ENCODE results near the gene SPECC1. TPM values are rescaled to one million over a fixed set of nuclear protein-coding genes. Genes with fewer than 3 reads are reported as not detected.
"Not testable (repeated sequence)": the region's sequence is repeated elsewhere in the genome, so short reads cannot be mapped to it uniquely, and the experiment has no call there.

The SPECC1 gene
- 13.0 and 16.9 TPM in 2 replicates for polyA plus RNA-seq (2011; rRNA removed)
- polyA minus RNA-seq (2011; rRNA and poly(A)+ RNA removed): 9.8 and 13.1 TPM in 2 replicates

GRCh38 chr17:20009302-20010098 lies at the start of gene SPECC1:
Gene SPECC1, plus strand, starts transcription at chr17:20009359. Its CDS starts 87,293 bp downstream, at chr17:20096652.
- Histone ChIP-seq H3K36me3 (ENCODE audit: control insufficient read depth, insufficient read depth, low read length) (no peaks in the 10 kb centered on the region), H3K27me3 (ENCODE audit: control insufficient read depth, insufficient read depth, low read length) (peaks cover 11% of the 10 kb centered on the region), H3K4me3 (ENCODE audit: low read depth, low read length) (peak within 1 kb of the TSS; percentile 63)
- no peak for TF ChIP-seq CTCF (IDR thresholded peaks at IDR 0.05; ENCODE audit: insufficient read depth, low read depth, low read length)
- POLR2A ChIA-PET: no interaction called here
- no peak for DNase-seq (ENCODE audit: low read depth)
- CTCF ChIA-PET: interaction anchor here (0.6 to 4.4 kb wide), 37 partner anchors 9 to 1090 kb away, joined by 3 to 61 read pairs (median 4); no protein-coding TSS in a partner anchor

- H3K36me3 ChIP-seq (ENCODE audit: control insufficient read depth, insufficient read depth, low read length); H3K27me3 ChIP-seq (ENCODE audit: control insufficient read depth, insufficient read depth, low read length); POLR2A ChIA-PET; CTCF ChIA-PET; DNase-seq (ENCODE audit: low read depth); H3K4me3 ChIP-seq (ENCODE audit: low read depth, low read length): not testable (repeated sequence)
Measured at GRCh38 chr17:19962954-19963353, 46.2 kb upstream of the SPECC1 start.

GRCh38 chr17:19973156-19973555 lies 36.0 kb upstream of the SPECC1 start:
- no peak for TF ChIP-seq CTCF (IDR thresholded peaks at IDR 0.05; ENCODE audit: insufficient read depth, low read depth, low read length)
- CTCF ChIA-PET: interaction anchor here (1.0 kb wide), 1 partner anchor 9 kb away, joined by 4 read pairs; no protein-coding TSS in a partner anchor
- POLR2A ChIA-PET: no interaction called here
- Histone ChIP-seq H3K4me3 (ENCODE audit: low read depth, low read length) (no peak overlapping the region), H3K36me3 (ENCODE audit: control insufficient read depth, insufficient read depth, low read length) (peaks cover 1% of the 10 kb centered on the region), H3K27me3 (ENCODE audit: control insufficient read depth, insufficient read depth, low read length) (no peaks in the 10 kb centered on the region)
- no peak for DNase-seq (ENCODE audit: low read depth)

- Histone ChIP-seq H3K36me3 (ENCODE audit: control insufficient read depth, insufficient read depth, low read length) (peaks cover 1% of the 10 kb centered on the region), H3K27me3 (ENCODE audit: control insufficient read depth, insufficient read depth, low read length) (no peaks in the 10 kb centered on the region), H3K4me3 (ENCODE audit: low read depth, low read length) (no peak overlapping the region)
- ChIA-PET CTCF (interaction anchor here (0.7 to 1.7 kb wide), 2 partner anchors 33 to 96 kb away, joined by 3 to 5 read pairs; partner anchors contain the start of gene SPECC1), POLR2A (no interaction called here)
- no peak for TF ChIP-seq CTCF (IDR thresholded peaks at IDR 0.05; ENCODE audit: insufficient read depth, low read depth, low read length)
- no peak for DNase-seq (ENCODE audit: low read depth)
Measured at GRCh38 chr17:19975601-19976000, 33.6 kb upstream of the SPECC1 start.

GRCh38 chr17:19977293-19978208 lies 31.6 kb upstream of the SPECC1 start, which contains the start of gene AKAP10:
Gene AKAP10, minus strand, starts transcription at chr17:19977828. Its CDS starts 149 bp downstream, at chr17:19977679.
- no peaks in the 10 kb centered on the region for H3K36me3 ChIP-seq (ENCODE audit: control insufficient read depth, insufficient read depth, low read length)
- CTCF ChIA-PET: interaction anchor here (0.8 to 1.5 kb wide), 6 partner anchors 11 to 250 kb away, joined by 3 to 4 read pairs (median 3); no protein-coding TSS in a partner anchor
- POLR2A ChIA-PET: no interaction called here
- H3K4me3 ChIP-seq (ENCODE audit: low read depth, low read length): peak within 1 kb of the TSS; percentile 68
- TF ChIP-seq CTCF (IDR thresholded peaks at IDR 0.05; ENCODE audit: insufficient read depth, low read depth, low read length): no peak
- no peak for DNase-seq (ENCODE audit: low read depth)
- no peaks in the 10 kb centered on the region for H3K27me3 ChIP-seq (ENCODE audit: control insufficient read depth, insufficient read depth, low read length)
